ENCODE results near the gene VAV3.
"Not testable (repeated sequence)": the region's sequence is repeated elsewhere in the genome, so short reads cannot be mapped to it uniquely, and the experiment has no call there.

DNA sequence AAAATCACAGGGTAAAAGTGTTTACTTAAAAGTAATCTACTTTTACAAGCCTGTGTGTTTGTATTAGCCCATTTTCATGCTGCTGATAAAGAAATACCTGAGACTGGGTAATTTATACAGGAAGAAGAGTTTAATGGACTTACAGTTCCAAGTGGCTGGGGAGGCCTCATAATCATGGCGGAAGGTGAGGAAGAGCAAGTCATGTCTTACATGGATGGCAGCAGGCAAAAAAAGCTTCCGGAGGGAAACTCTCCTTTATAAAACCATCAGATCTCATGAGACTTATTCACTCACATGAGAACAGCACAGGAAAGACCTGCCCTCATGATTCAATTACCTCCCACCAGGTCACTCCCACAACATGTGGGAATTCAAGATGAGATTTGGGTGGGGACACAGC, 71.6 kb downstream of the VAV3 start:
- TF ChIP-seq, protein P1, sequence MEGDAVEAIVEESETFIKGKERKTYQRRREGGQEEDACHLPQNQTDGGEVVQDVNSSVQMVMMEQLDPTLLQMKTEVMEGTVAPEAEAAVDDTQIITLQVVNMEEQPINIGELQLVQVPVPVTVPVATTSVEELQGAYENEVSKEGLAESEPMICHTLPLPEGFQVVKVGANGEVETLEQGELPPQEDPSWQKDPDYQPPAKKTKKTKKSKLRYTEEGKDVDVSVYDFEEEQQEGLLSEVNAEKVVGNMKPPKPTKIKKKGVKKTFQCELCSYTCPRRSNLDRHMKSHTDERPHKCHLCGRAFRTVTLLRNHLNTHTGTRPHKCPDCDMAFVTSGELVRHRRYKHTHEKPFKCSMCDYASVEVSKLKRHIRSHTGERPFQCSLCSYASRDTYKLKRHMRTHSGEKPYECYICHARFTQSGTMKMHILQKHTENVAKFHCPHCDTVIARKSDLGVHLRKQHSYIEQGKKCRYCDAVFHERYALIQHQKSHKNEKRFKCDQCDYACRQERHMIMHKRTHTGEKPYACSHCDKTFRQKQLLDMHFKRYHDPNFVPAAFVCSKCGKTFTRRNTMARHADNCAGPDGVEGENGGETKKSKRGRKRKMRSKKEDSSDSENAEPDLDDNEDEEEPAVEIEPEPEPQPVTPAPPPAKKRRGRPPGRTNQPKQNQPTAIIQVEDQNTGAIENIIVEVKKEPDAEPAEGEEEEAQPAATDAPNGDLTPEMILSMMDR (IDR thresholded peaks at IDR 0.05; ENCODE audit: insufficient read depth, low read length), result not testable (repeated sequence)
- TF ChIP-seq SPI1 (IDR thresholded peaks at IDR 0.05; ENCODE audit: borderline replicate concordance, low read depth); POLR2AphosphoS5 (IDR thresholded peaks at IDR 0.05; ENCODE audit: low read depth); REST (IDR thresholded peaks at IDR 0.05; ENCODE audit: insufficient replicate concordance, low read depth): not testable (repeated sequence)
